Heart right ventricle (tissue), 16 donors: Measurements from ENCODE around the gene PIK3R6. TPM values are rescaled to one million over a fixed set of nuclear protein-coding genes. Genes with fewer than 3 reads are reported as not detected.

Experiments
- ATAC-seq, 8 donors: fragments of 200-7000 bp; cut with Tn5 transposase; one replicate each; pipeline ENCODE4 v1.9.1; 2020; ENCODE audit warnings: mild to moderate bottlenecking in 8 of 8, moderate library complexity in 8 of 8, moderate number of reproducible peaks in 1 of 8
- DNase-seq, 2 donors: peaks; one replicate each; pipeline ENCODE4 v3.0.0-alpha.2; 2020
- H3K27ac ChIP-seq, 10 donors: fragments of 200-600 bp; sonication (generic) in 2 of 10; one replicate each; pipeline versions ENCODE4 v1.5.0 to v1.8.0; 2020 to 2022; ENCODE audit warnings: mild to moderate bottlenecking in 3 of 10
- H3K27me3 ChIP-seq, 7 donors: fragments of 200-600 bp; one replicate each; pipeline ENCODE4 v1.8.0; 2021 to 2022; ENCODE audit warnings: mild to moderate bottlenecking in 2 of 7
- H3K36me3 ChIP-seq, 9 donors: fragments of 200-600 bp; sonication (generic) in 1 of 9; one replicate each; pipeline versions ENCODE4 v1.5.0 to v1.8.0; 2020 to 2022; ENCODE audit warnings: mild to moderate bottlenecking in 2 of 9
- H3K4me1 ChIP-seq, 9 donors: fragments of 200-600 bp; sonication (generic) in 1 of 9; one replicate each; pipeline versions ENCODE4 v1.5.0 to v1.8.0; 2020 to 2022; ENCODE audit warnings: mild to moderate bottlenecking in 4 of 9
- H3K4me3 ChIP-seq, 10 donors: fragments of 200-600 bp; sonication (generic) in 2 of 10; one replicate each; pipeline versions ENCODE4 v1.5.0 to v1.8.0; 2020 to 2022; ENCODE audit warnings: mild to moderate bottlenecking in 7 of 10, moderate library complexity in 2 of 10
- H3K9me3 ChIP-seq, 11 donors: fragments of 200-600 bp in 10 of 11; sonication (generic) in 2 of 11; one replicate each; pipeline versions ENCODE4 v1.5.0 to v1.8.0; 2013 to 2022; ENCODE audit warnings: mild to moderate bottlenecking in 2 of 11, control low read depth in 1 of 11, moderate library complexity in 1 of 11
- whole genome bisulfite sequencing, 2 donors: extraction: QIAGEN DNeasy Blood & Tissue Kit; methylation state at CpG; one replicate each; pipeline ENCODE4 v1.1.7; 2013; ENCODE audit warnings: inconsistent platforms in 1 of 2; 5-methylcytosine and 5-hydroxymethylcytosine counted together
- intact Hi-C, 10 donors: fragments of 100-400 bp; cut with DNase I; formaldehyde crosslinking; loops; one replicate each; pipeline versions ENCODE4 v1.11.1 to v1.14.2; 2022
- polyA plus RNA-seq, 2 donors: library from polyadenylated mRNA; stranded (reverse); fragments of 200-250 nt; gene quantifications; one replicate each; pipeline ENCODE4 v1.2.3, GENCODE V29; 2013
- total RNA-seq, 10 donors: library from RNA; stranded (reverse); fragmentation: NEBNext Ultra II Directional in 3 of 10; extraction: Animal tissue kit (Norgen Biotek cat#: 25700) in 3 of 10; gene quantifications; one replicate each; pipeline versions ENCODE4 v1.2.1 to v1.2.4, GENCODE V29; 2021 to 2023
- TF ChIP-seq, protein P1 (sequence below), 9 donors: fragments of 200-600 bp; sonication (generic) in 2 of 9; IDR thresholded peaks; one replicate each; pipeline versions ENCODE4 v1.5.0 to v1.8.0; 2021 to 2022; ENCODE audit warnings: antibody characterized with exemption in 9 of 9, mild to moderate bottlenecking in 5 of 9, moderate library complexity in 1 of 9
- donor health status: Arrhythmogenic right ventricular cardiomyopathy.
- donor health status: ischemic (EF 13 %, LVEDD 7.1; RV severe dilation, severe dysfunction).
- donor health status: healthy with polysubstance abuse.
- donor health status: DM: no; HTN: yes; CAD: no.
- donor health status: DM: no; HTN: no; CAD: no.
- donor health status: ischemic (EF 25% LVEDD 6.9; RV normal size, moderate dysfunction).
- donor health status: ischemic (EF 25% LVEDD 5.7; RV mildly dilated, moderate dysfunction).
- donor health status: healthy.
- donor health status: DM: yes; HTN: yes; CAD: no.
- donor health status: Ischemic cardiomyopathy.
- donor health status: ischemic (EF 35%, LVEDD 5.7; RV mildly dilated, moderate dysfunction).
- donor health status: nonischemic (EF 11% LVEDD 7.7; RV severe dilation, severe dysfunction).
- donor health status: DM: yes; HTN: yes; CAD: no.
- donor health status: PGD.
- donor health status: ischemic (EF 29% LVEDD 5.4; RV normal size, mild dysfunction).
- donor health status: nonischemic (EF 23%, LVEDD 6.1; RV moderate dilation, normal function).

The PIK3R6 gene
- total and polyA plus RNA-seq, 12 donors = 0.32 to 3.4 (median 1.0) TPM

DNA sequence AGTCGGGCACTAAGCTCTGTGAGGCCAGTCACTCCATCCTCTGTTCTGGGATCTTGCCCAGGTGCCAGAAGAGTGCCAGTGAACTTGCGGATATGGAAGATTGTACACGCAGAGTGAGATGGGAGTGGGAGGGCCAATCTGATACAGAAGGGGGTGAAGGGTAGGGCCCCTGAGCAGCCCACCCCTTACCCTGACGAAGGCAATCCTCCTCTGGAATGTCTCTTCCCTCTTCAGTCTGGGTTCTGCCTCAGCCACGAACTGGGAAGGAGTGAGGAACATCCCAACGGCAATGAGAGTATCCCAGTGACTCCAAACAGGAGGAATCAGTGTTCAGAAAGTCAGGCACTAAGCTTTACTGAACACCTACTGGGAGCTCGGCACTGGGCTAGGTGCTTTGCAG, 11.9 kb upstream of the PIK3R6 start:
- TF ChIP-seq, protein P1, sequence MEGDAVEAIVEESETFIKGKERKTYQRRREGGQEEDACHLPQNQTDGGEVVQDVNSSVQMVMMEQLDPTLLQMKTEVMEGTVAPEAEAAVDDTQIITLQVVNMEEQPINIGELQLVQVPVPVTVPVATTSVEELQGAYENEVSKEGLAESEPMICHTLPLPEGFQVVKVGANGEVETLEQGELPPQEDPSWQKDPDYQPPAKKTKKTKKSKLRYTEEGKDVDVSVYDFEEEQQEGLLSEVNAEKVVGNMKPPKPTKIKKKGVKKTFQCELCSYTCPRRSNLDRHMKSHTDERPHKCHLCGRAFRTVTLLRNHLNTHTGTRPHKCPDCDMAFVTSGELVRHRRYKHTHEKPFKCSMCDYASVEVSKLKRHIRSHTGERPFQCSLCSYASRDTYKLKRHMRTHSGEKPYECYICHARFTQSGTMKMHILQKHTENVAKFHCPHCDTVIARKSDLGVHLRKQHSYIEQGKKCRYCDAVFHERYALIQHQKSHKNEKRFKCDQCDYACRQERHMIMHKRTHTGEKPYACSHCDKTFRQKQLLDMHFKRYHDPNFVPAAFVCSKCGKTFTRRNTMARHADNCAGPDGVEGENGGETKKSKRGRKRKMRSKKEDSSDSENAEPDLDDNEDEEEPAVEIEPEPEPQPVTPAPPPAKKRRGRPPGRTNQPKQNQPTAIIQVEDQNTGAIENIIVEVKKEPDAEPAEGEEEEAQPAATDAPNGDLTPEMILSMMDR (IDR thresholded peaks at IDR 0.05) = no peak
- H3K27me3 ChIP-seq = peaks cover 0 to 18% (median 9%) of the 10 kb centered on the region in 7 donors
- WGBS, 2 donors = 62 to 71% methylated on average over 7 of the region's 7 CpGs
- no peaks in the 10 kb centered on the region for H3K4me1 ChIP-seq
- no peak for ATAC-seq
- DNase-seq = no peak
- H3K4me3 ChIP-seq = no peak overlapping the region
- H3K27ac ChIP-seq = no peak overlapping the region
- H3K36me3 ChIP-seq = peaks cover 0 to 66% (median 0%) of the 10 kb centered on the region in 9 donors
- intact Hi-C loops = no loop called here
- no peaks in the 10 kb centered on the region for H3K9me3 ChIP-seq

DNA sequence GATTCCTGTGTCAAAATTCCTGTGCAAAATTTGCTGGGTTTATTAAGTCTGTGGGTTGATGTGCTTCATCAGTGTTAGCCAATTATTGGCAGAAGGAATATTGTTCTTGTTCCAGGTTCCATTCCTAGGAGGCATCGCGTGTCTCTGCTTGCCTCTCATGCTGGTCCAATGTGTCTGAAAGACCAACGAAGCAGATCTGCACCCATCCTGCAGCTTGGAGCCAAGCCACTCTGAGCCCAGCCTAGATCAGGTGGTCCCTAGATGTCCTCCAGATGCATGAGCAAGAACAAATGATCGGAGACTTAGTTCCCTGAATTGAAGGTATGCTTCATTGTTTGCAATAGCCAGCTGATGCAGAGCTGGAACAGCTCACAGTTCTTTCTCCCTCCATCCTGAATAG, 10.5 kb upstream of the PIK3R6 start:
- H3K27me3 ChIP-seq = peaks cover 0 to 29% (median 12%) of the 10 kb centered on the region in 7 donors
- H3K36me3 ChIP-seq = peaks cover 0 to 51% (median 0%) of the 10 kb centered on the region in 9 donors
- peaks cover 0 to 13% (median 5%) of the 10 kb centered on the region in 9 donors for H3K4me1 ChIP-seq
- H3K27ac ChIP-seq = no peak overlapping the region
- intact Hi-C loops = no loop called here
- H3K4me3 ChIP-seq = no peak overlapping the region
- H3K9me3 ChIP-seq = no peaks in the 10 kb centered on the region
- DNase-seq = no peak
- TF ChIP-seq, protein P1 (IDR thresholded peaks at IDR 0.05) = no peak
- no peak for ATAC-seq
- 83 to 88% methylated on average over 4 of the region's 4 CpGs for WGBS, 2 donors

DNA sequence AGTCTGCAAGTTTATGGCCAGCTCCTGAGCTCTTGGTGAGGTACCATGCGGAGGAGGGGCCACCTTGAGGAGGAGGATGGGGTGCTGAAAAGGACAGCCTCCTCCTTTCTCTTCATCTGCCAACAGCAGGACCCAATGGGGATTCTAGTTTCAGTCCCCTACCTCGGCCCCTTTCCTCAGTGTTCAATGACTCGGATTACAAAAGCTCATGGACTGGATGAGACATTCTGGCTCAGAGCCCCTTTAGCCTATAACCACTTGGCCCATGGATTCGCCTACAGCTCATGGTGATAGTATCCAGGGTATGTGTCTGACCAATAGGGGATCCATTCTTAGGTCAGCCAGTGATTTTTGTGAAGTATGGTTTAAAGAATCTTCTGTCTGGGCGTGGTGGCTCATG, 8.5 kb upstream of the PIK3R6 start:
- DNase-seq (no peak), ATAC-seq (no peak)
- 85 to 86% methylated on average over 5 of the region's 5 CpGs for WGBS, 2 donors

DNA sequence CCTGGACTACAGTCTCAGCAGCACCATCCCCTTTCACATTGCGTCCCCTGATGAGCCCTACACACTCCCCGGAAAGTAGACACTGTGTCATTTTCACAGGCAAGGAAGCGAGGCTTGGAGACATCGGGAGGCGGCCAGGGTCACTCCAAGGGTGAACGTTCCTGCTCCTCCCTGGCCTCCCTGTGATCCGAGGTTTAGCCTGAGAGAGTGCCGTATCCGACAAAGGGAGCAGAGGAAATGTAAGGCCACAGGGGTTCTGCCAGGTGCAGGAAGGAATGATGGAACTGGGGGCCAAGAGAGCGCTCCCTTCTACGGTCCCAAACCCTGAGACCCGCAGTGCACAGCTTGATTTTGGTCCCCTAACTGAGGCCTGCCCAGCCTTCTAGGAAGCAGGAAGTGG, 8.0 kb upstream of the PIK3R6 start:
- Histone ChIP-seq H3K27ac (no peak overlapping the region), H3K27me3 (peaks cover 0 to 29% (median 12%) of the 10 kb centered on the region in 7 donors), H3K36me3 (peaks cover 0 to 26% (median 0%) of the 10 kb centered on the region in 9 donors), H3K4me1 (peaks cover 0 to 21% (median 5%) of the 10 kb centered on the region in 9 donors), H3K4me3 (no peak overlapping the region), H3K9me3 (no peaks in the 10 kb centered on the region)
- ATAC-seq (no peak), DNase-seq (no peak)
- intact Hi-C loops = no loop called here
- TF ChIP-seq, protein P1 (IDR thresholded peaks at IDR 0.05) = no peak
- 75 to 79% methylated on average over 12 of the region's 12 CpGs for WGBS, 2 donors

More for the DNA sequence above, 8.5 kb upstream of the PIK3R6 start:
- Histone ChIP-seq H3K27ac (no peak overlapping the region), H3K4me3 (no peak overlapping the region), H3K9me3 (no peaks in the 10 kb centered on the region), H3K4me1 (peaks cover 0 to 21% (median 5%) of the 10 kb centered on the region in 9 donors), H3K27me3 (peaks cover 0 to 29% (median 12%) of the 10 kb centered on the region in 7 donors), H3K36me3 (peaks cover 0 to 31% (median 0%) of the 10 kb centered on the region in 9 donors)
- intact Hi-C loops = no loop called here
- TF ChIP-seq, protein P1 (IDR thresholded peaks at IDR 0.05) = no peak
